ENCODE results near the gene MRPL16. TPM values are rescaled to one million over a fixed set of nuclear protein-coding genes. Genes with fewer than 3 reads are reported as not detected.
A peak's percentile ranks its signal among the peaks of the same experiment; 100 is the strongest.
"Not testable (repeated sequence)": the region's sequence is repeated elsewhere in the genome, so short reads cannot be mapped to it uniquely, and the experiment has no call there.

Gene MRPL16
- total and polyA plus RNA-seq, 8 donors, result 17.0 to 36.6 (median 21.4) TPM

- ATAC-seq, result peak; percentile 68 to 100 (median 95)
- Histone ChIP-seq H3K36me3 (no peaks in the 10 kb centered on the region), H3K27ac (no peak overlapping the region), H3K9me3 (no peaks in the 10 kb centered on the region), H3K27me3 (no peaks in the 10 kb centered on the region), H3K4me3 (no peak overlapping the region), H3K4me1 (peaks cover 0 to 5% (median 0%) of the 10 kb centered on the region in 3 donors)
- peak; percentile 76 for FAIRE-seq
- peak in 3 of 6 donors; percentile 29 to 45 (median 31) for DNase-seq
- intact Hi-C loops (cut with DNase I), result loop anchor here in 2 of 3 donors (5.0 to 10.0 kb wide), 2 partner anchors 92 to 309 kb away; no protein-coding TSS in a partner anchor
- 2 to 3% methylated on average over 9 of the region's 9 CpGs for WGBS, 2 donors
- TF ChIP-seq CTCF (IDR thresholded peaks at IDR 0.05), result peak; percentile 21 to 58 (median 50)
Measured at GRCh38 chr11:59822989-59823566, 12.5 kb upstream of the MRPL16 start.

GRCh38 chr11:59818572-59818971, 8.0 kb upstream of the MRPL16 start:
- Histone ChIP-seq H3K4me3 (no peak overlapping the region), H3K36me3 (no peaks in the 10 kb centered on the region), H3K27ac (no peak overlapping the region), H3K27me3 (no peaks in the 10 kb centered on the region), H3K9me3 (no peaks in the 10 kb centered on the region), H3K4me1 (peaks cover 0 to 5% (median 0%) of the 10 kb centered on the region in 3 donors)
- 70 to 79% methylated on average over 4 of the region's 4 CpGs for WGBS, 2 donors
- intact Hi-C loops (cut with DNase I), result no loop called here
- DNase-seq (no peak), ATAC-seq (no peak), FAIRE-seq (no peak)
- no peak for TF ChIP-seq CTCF (IDR thresholded peaks at IDR 0.05)

GRCh38 chr11:59816434-59816833, 5.9 kb upstream of the MRPL16 start:
- FAIRE-seq; H3K36me3 ChIP-seq; H3K4me3 ChIP-seq; ATAC-seq; DNase-seq; H3K27ac ChIP-seq; H3K27me3 ChIP-seq; H3K4me1 ChIP-seq; intact Hi-C loops (cut with DNase I); H3K9me3 ChIP-seq: not testable (repeated sequence)
- 65 to 88% methylated on average over 1 of the region's 1 CpG for WGBS, 2 donors

GRCh38 chr11:59815754-59816153, 5.2 kb upstream of the MRPL16 start:
- DNase-seq (no peak), FAIRE-seq (no peak), ATAC-seq (no peak)
- Histone ChIP-seq H3K27me3 (no peaks in the 10 kb centered on the region), H3K9me3 (no peaks in the 10 kb centered on the region), H3K4me1 (peaks cover 0 to 5% (median 0%) of the 10 kb centered on the region in 3 donors), H3K36me3 (no peaks in the 10 kb centered on the region), H3K4me3 (no peak overlapping the region), H3K27ac (no peak overlapping the region)
- 90 to 94% methylated on average over 1 of the region's 1 CpG for WGBS, 2 donors
- intact Hi-C loops (cut with DNase I), result no loop called here
- no peak for TF ChIP-seq CTCF (IDR thresholded peaks at IDR 0.05)

- Histone ChIP-seq H3K4me3 (no peak overlapping the region), H3K27me3 (no peaks in the 10 kb centered on the region), H3K27ac (no peak overlapping the region), H3K4me1 (peaks cover 0 to 9% (median 5%) of the 10 kb centered on the region in 3 donors), H3K36me3 (no peaks in the 10 kb centered on the region), H3K9me3 (no peaks in the 10 kb centered on the region)
- WGBS, 2 donors, result 46 to 70% methylated on average over 1 of the region's 1 CpG
- no peak for TF ChIP-seq CTCF (IDR thresholded peaks at IDR 0.05)
- ATAC-seq (no peak), FAIRE-seq (no peak), DNase-seq (no peak)
- intact Hi-C loops (cut with DNase I), result no loop called here
Measured at GRCh38 chr11:59814021-59814420, 3.4 kb upstream of the MRPL16 start.
